Measurements from ENCODE around the gene B9D2.

DNA sequence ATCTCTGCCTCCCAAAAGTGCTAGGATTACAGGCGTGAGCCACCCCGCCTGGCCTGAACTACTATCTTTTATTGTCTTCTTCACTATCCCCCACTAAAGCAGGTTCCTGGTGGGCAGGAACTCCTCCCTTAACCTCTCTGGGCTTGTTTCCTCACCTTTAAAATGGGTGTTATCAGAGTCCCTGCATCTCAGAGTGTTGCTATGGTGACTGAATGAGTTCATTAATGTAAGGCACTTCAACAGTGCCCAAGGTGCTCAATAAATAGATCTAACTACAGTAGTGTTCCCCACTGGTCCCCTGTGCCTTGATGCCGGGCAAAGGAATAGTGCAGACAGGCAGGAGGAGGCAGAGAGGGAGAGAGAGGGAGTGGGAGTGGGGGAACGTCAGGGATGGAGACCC, 33.5 kb downstream of the B9D2 start:
- no peak for TF ChIP-seq YY1 (IDR thresholded peaks at IDR 0.05; ENCODE audit: low read depth)
- TF ChIP-seq, protein P1, sequence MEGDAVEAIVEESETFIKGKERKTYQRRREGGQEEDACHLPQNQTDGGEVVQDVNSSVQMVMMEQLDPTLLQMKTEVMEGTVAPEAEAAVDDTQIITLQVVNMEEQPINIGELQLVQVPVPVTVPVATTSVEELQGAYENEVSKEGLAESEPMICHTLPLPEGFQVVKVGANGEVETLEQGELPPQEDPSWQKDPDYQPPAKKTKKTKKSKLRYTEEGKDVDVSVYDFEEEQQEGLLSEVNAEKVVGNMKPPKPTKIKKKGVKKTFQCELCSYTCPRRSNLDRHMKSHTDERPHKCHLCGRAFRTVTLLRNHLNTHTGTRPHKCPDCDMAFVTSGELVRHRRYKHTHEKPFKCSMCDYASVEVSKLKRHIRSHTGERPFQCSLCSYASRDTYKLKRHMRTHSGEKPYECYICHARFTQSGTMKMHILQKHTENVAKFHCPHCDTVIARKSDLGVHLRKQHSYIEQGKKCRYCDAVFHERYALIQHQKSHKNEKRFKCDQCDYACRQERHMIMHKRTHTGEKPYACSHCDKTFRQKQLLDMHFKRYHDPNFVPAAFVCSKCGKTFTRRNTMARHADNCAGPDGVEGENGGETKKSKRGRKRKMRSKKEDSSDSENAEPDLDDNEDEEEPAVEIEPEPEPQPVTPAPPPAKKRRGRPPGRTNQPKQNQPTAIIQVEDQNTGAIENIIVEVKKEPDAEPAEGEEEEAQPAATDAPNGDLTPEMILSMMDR (IDR thresholded peaks at IDR 0.05) = no peak
- TF ChIP-seq EZH2phosphoT487 (IDR thresholded peaks at IDR 0.05; ENCODE audit: borderline replicate concordance, low read depth) = no peak
- no peak for TF ChIP-seq TAF1 (IDR thresholded peaks at IDR 0.05; ENCODE audit: borderline replicate concordance, low read depth, low read length)
- no peak for TF ChIP-seq SIN3A (IDR thresholded peaks at IDR 0.05; ENCODE audit: borderline replicate concordance, low read depth, low read length)
- TF ChIP-seq, protein P2, sequence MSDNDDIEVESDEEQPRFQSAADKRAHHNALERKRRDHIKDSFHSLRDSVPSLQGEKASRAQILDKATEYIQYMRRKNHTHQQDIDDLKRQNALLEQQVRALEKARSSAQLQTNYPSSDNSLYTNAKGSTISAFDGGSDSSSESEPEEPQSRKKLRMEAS (IDR thresholded peaks at IDR 0.05; ENCODE audit: low read depth) = no peak
- no peak for TF ChIP-seq MEF2A (IDR thresholded peaks at IDR 0.05; ENCODE audit: borderline replicate concordance, low read depth)

All from SK-N-SH (cell line).